Measurements from ENCODE around the gene ANXA9. TPM values are rescaled to one million over a fixed set of nuclear protein-coding genes. Genes with fewer than 3 reads are reported as not detected.

Gene ANXA9
- total RNA-seq, 2 donors from 2014 or later = 0.19 to 0.30 TPM

GRCh38 chr1:151036356-151036755 lies 54.3 kb downstream of the ANXA9 start, which contains the start of gene BNIPL:
Gene BNIPL (plus strand): TSS chr1:151036586. CDS start chr1:151036726, 140 bp downstream.
- peaks cover 27% of the 10 kb centered on the region for H3K36me3 Mint-ChIP-seq (ENCODE audit: low read depth)
- H3K9me3 Mint-ChIP-seq = no peaks in the 10 kb centered on the region
- no peak within 1 kb of the TSS for H3K4me3 Mint-ChIP-seq
- peaks cover 4% of the 10 kb centered on the region for H3K4me1 Mint-ChIP-seq
- H3K27ac Mint-ChIP-seq = peak within 1 kb of the TSS; percentile 7
- ATAC-seq (replicated peaks) = no peak
- no peaks in the 10 kb centered on the region for H3K27me3 Mint-ChIP-seq

- Mint-ChIP-seq H3K4me1 (peaks cover 4% of the 10 kb centered on the region), H3K27me3 (no peaks in the 10 kb centered on the region), H3K9me3 (no peaks in the 10 kb centered on the region), H3K4me3 (no peak overlapping the region), H3K27ac (no peak overlapping the region), H3K36me3 (ENCODE audit: low read depth) (peaks cover 24% of the 10 kb centered on the region)
- ATAC-seq (replicated peaks) = no peak
Observed at GRCh38 chr1:151037032-151037431, 54.9 kb downstream of the ANXA9 start.

- ATAC-seq (replicated peaks) = no peak
- H3K4me3 Mint-ChIP-seq = no peak overlapping the region
- H3K36me3 Mint-ChIP-seq (ENCODE audit: low read depth) = peaks cover 12% of the 10 kb centered on the region
- no peaks in the 10 kb centered on the region for H3K9me3 Mint-ChIP-seq
- no peaks in the 10 kb centered on the region for H3K27me3 Mint-ChIP-seq
- no peak overlapping the region for H3K27ac Mint-ChIP-seq
- peaks cover 10% of the 10 kb centered on the region for H3K4me1 Mint-ChIP-seq
Observed at GRCh38 chr1:151039521-151039920, 57.4 kb downstream of the ANXA9 start.

GRCh38 chr1:151043163-151043562 lies 61.1 kb downstream of the ANXA9 start:
- no peaks in the 10 kb centered on the region for H3K9me3 Mint-ChIP-seq
- no peak overlapping the region for H3K4me3 Mint-ChIP-seq
- no peaks in the 10 kb centered on the region for H3K27me3 Mint-ChIP-seq
- no peaks in the 10 kb centered on the region for H3K36me3 Mint-ChIP-seq (ENCODE audit: low read depth)
- H3K4me1 Mint-ChIP-seq = peaks cover 15% of the 10 kb centered on the region
- H3K27ac Mint-ChIP-seq = peak overlapping the region; percentile 12
- peak; percentile 47 for ATAC-seq (replicated peaks)

Other genes starting within 250 kb of the ANXA9 start
- 10 to 100 TPM; 61.3 to 71.0 TPM for gene CTSS, start 216.5 kb upstream of the ANXA9 start, total RNA-seq
- gene CTSK, start 174.0 kb upstream of the ANXA9 start, total RNA-seq = 1 to 10 TPM; 6.1 to 9.8 TPM
- gene ARNT, start 105.7 kb upstream of the ANXA9 start, total RNA-seq = 10 to 100 TPM; 28.4 to 50.4 TPM
- not detected for gene CTXND2, start 95.2 kb upstream of the ANXA9 start, total RNA-seq
- gene SETDB1, start 55.9 kb upstream of the ANXA9 start, total RNA-seq = 10 to 100 TPM; 49.3 to 74.3 TPM
- gene CERS2, start 7.5 kb upstream of the ANXA9 start, total RNA-seq = 100 to 1,000 TPM; 114 to 212 TPM
- gene MINDY1, start 24.6 kb downstream of the ANXA9 start, total RNA-seq = 10 to 100 TPM; 10.9 to 22.6 TPM
- 10 to 100 TPM; 12.5 to 15.3 TPM for gene PRUNE1, start 26.2 kb downstream of the ANXA9 start, total RNA-seq
- 1 to 10 TPM; 1.4 to 4.5 TPM for gene BNIPL, start 54.3 kb downstream of the ANXA9 start, total RNA-seq
- 1 to 10 TPM in 1 of 2 donors, under 1 TPM in 1; 0.71 to 1.2 TPM for gene C1orf56, start 65.5 kb downstream of the ANXA9 start, total RNA-seq
- 100 to 1,000 TPM in 1 of 2 donors, 10 to 100 TPM in 1; 99.7 to 121 TPM for gene CDC42SE1, start 77.3 kb downstream of the ANXA9 start, total RNA-seq
- 1 to 10 TPM; 1.7 to 4.0 TPM for gene MLLT11, start 78.1 kb downstream of the ANXA9 start, total RNA-seq
- 10 to 100 TPM in 1 of 2 donors, 1 to 10 TPM in 1; 5.8 to 11.7 TPM for gene GABPB2, start 88.5 kb downstream of the ANXA9 start, total RNA-seq
- 1 to 10 TPM; 5.4 to 6.3 TPM for gene SEMA6C, start 164.3 kb downstream of the ANXA9 start, total RNA-seq
- 10 to 100 TPM; 12.0 to 22.9 TPM for gene TNFAIP8L2, start 174.4 kb downstream of the ANXA9 start, total RNA-seq
- gene LYSMD1, start 183.6 kb downstream of the ANXA9 start, total RNA-seq = 10 to 100 TPM in 1 of 2 donors, 1 to 10 TPM in 1; 7.9 to 15.7 TPM
- gene SCNM1, start 183.9 kb downstream of the ANXA9 start, total RNA-seq = 10 to 100 TPM; 55.3 to 69.4 TPM
- gene TMOD4, start 193.7 kb downstream of the ANXA9 start, total RNA-seq = 1 to 10 TPM in 1 of 2 donors, under 1 TPM in 1; 0.82 to 1.5 TPM
- 10 to 100 TPM; 62.2 to 77.9 TPM for gene VPS72, start 207.9 kb downstream of the ANXA9 start, total RNA-seq
- gene PIP5K1A, start 216.3 kb downstream of the ANXA9 start, total RNA-seq = 10 to 100 TPM; 72.2 to 80.7 TPM

All from activated T-helper 17 cell treated with anti-CD3 and anti-CD28 coated beads, Interleukin-2, amount 50 U/mL, for 72 hours (primary cell).